ENCODE results near the gene CX3CR1.
"Not testable (repeated sequence)": the region's sequence is repeated elsewhere in the genome, so short reads cannot be mapped to it uniquely, and the experiment has no call there.

The CX3CR1 gene

DNA sequence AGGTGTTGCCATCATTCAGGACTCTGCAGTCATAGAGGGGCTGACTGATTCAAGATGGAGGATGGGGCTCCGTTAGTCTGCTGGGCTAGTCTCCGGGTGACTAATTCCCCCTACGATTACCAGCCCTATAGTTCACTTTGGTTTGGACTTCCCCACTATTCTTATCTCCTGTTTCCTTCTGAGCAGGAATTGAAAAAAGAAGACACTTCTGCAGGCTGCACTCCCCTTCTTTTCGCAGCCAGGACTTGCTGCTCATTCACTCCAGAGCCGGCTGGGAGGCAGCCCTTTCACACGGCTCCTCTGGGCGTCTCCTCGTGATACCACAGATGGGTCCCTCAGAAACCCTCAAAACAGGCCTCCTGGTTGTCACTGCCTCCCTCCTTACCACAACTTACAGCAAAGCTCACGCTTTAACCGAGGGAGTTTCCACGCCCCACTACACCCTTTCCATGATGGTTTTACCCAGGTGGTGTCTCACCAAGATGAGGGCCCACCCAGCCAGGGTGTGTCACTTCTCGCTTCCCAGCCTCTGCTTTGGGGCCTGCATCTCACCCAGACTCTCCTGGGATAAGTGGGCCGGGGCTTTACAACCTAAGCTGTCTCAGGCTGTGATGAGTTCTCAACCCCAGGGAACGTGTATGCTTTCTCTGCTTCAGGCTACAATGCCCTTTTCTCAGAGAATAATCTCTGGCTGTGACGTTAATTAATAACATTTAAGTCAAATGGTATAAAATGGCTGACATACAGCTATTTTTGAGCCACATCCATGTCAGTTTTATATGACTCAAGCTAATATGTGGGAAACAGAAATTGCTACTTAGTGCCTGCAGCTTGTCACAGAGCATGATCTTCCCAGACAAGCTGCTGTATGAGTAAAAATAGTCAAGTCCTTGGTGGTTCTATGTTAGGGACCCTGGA lies 11.9 kb downstream of the CX3CR1 start:
- DNase-seq: no peak

DNA sequence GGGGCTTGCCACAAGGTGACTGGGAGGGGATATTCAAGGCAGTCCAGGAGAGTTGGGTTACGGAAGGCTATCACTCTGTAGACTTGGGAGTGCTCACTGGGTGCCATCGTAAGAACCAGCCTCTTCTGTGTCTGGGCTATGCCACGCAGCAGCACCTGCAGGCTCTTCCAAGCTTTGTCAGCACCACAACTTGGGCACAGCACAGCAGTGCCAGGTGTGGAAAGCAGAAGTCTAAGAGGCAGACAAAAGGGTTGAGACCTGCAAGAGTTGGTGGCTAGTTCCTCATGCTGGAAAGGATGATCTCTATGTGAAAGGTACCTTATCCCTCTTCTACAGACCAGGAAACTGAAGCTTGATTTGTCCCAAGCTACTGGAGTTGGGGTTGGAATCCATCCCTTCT lies 15.8 kb downstream of the CX3CR1 start:
- no peak for DNase-seq

DNA sequence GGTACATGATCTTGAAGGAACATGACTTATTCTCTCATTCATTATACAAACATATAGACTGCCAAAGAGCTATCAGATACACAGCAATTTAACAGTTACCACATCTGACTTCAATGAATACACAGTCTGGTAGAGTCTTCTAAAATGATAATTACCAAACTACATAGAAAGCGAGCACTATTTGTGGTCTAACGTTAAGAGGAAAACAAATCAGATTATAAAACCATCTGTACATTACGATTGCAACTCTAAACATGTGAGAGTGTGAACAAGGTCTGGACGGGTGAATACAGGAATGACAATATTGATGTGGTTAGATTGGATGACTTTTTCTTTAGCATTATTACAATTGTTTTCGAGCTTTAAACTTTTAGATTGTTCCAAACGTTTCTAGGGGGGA lies 16.3 kb downstream of the CX3CR1 start:
- DNase-seq: no peak

DNA sequence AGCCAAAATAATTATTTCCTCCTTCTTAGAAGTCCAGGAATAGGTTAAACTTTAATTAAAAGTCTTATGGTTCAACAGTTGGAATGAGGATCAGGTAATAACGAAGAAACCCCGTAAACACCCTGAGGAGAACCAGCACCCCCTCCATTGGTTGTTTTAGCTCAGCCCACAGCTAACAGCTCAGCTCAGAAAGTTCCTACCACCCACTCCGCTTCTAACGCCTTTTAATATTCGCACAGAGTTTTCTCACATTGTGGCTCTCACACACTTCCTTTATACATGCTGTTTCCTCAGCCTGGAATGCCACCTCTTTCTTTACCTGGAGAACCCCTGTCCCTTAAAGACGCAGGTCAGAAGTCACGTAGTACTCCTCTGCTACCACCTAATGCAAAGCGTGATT lies 17.0 kb downstream of the CX3CR1 start:
- no peak for DNase-seq

DNA sequence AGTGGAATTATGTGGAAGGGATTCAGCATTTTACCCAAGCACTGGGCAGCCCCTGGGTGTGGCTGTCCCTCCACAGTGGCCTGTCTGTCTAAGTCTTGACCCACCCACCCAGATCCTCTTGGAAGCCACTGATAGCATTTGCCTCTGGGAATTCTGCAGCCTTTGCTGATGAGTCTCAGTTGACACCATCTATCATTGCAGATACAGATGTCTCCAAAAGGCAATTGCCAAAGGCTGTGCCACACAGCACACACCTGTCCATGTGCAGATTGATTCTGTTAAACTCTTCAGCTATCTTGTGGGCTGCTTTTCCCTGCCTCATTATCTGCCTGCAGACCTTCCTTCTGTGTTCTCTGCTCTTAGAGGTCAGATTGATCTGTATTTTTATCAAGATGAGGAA lies 18.1 kb downstream of the CX3CR1 start:
- no peak for DNase-seq

DNA sequence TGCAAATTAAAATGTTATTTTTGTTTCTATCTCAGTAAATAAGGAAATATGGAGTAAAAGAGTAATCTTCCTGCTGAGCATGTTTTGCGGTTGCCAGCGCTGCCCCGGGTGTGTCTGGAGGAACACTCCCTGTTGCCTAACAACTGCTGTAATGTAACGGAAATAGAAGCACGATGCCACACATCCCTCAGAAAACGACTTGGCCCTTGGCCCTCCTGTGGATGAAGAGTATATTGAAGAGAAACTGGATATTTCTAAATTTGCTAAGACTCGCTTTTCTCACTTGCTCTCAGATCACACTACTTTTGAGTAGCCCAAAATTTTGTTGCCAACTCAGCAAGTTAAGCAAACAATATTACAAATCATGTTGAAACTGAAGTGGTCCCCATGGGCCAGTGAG lies 18.9 kb downstream of the CX3CR1 start:
- DNase-seq: no peak

DNA sequence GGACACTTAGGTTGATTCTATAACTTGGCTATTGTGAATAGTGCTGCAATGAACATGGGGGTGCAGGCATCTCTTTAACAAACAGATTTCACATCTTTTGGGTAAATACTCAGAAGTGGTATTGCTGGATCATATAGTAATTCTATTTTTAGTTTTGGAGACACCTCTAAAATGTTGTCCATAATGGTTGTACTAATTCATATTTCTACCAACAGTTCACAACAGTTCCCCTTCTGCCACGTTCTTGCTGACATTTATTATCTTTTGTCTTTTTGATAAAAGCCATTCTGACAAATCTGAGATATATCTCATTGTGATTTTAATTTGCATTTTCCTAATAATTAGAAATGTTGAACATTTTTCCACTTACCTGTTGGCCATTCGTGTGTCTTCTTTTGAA lies 19.5 kb downstream of the CX3CR1 start:
- no peak for DNase-seq

DNA sequence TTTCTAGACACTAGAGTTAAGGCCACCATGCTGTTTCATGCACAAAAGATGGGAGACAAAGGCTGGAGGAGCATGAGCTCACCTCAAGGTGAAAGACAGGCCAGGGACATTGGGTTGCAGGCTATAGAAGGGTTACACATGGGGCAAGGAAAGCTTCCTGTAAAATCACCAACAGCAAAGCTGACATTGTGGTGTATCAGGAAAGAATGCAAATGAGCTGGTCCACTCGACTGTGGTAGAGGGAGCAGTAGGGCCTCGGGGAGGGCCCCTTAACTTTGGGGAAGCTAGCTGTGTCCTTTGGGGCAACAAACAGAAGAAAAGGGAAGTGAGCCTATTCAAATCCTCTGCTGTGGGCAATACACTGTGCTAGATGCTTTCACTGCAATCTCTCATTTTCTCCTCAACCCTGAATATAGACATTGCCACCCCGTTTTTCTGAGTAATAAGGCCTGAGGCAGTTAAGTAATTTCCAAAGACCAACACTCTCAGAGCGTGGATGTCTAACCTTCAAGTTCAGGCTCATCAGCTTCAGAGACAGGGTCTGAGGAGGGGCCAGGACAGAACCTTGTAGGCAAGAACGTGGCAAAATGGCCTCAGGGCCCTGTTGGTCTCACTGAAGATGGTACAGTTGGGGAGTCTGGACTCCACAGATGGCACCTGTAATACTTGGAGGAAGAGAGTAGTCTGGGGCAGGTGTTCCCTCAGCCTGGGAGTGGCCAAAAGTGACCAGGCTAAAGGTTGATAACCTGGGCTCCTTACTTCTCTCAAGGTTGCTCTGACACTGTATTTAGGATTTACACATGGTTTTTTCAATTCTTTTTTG lies 24.1 kb downstream of the CX3CR1 start:
- no peak for DNase-seq

DNA sequence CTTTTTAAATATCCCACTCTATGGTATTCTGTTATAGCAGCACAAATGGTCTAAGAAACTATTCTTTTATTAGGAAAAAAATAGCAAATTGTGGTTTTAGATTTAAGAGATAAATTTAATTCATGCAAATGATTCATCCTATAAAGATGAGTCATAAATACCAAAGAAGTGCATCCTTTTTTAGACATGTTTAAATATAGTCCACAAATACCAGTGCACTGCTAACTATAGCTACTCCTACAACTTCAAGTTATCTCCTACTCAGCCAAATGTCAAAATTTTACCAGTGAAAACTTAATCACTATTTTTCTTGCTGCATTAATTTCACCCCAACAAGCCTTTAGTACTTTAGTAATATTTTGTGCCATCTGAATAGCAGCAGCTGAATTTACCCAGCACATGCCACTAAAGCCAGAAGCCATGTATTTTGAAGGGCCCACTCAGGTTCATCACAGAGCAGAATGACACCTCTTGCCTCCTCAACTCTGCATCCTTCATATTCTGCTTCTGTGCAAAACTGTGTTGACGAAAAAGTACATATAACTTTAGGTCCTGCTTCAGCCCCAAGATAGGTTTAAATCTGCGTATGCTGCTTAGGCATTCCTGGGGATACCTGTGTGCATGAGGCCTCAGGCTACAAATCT lies 24.9 kb downstream of the CX3CR1 start:
- DNase-seq: no peak

DNA sequence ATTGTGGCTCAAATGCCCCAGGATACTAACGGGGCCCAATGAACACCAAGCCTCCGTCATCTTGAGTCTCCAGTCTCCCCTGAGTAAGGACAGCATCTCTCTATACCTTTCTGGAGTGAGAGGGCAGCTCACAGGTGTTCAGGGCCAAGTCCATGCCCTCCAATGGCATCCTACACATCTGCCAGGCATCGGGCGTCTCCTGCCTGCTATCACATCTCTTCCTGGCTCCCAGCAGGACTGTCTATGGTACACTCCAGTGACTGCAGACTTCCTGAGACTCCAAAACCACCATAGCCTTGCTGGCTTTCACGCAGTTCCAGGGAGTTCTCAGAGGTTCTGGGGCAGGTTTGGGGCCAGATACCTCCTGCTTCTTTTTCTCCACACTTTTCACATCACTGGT lies 28.3 kb downstream of the CX3CR1 start:
- DNase-seq: no peak

DNA sequence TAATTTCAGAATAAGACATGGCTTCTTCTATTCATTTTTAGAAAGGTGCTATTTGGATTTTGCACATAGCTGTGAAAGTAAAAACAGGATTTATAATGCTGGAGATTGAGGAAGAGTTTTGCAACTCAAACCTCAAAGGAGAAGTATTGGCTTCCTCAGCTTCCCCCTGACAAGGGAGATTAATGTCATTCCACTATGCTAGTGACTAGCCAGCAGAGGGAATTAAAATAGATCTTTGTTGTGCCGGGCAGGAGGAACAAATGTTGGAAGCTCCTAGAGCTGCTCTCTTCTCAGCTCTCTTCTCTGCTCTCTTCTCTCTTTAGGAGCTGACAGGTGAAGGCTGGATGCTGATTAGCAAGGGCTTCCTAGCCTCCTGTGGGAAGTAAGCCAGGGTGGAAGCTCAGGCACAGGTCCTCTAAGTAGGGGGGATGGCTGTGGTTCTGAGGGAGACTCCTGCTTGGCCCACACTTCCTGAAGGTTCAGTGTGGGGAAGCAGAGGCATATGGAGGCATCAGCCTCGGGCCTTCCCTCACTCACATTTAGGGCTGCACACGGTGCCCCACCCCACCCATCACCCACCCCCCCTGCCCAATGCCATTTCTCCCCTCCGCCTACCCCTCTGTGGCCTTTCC lies 29.6 kb downstream of the CX3CR1 start:
- DNase-seq: no peak

DNA sequence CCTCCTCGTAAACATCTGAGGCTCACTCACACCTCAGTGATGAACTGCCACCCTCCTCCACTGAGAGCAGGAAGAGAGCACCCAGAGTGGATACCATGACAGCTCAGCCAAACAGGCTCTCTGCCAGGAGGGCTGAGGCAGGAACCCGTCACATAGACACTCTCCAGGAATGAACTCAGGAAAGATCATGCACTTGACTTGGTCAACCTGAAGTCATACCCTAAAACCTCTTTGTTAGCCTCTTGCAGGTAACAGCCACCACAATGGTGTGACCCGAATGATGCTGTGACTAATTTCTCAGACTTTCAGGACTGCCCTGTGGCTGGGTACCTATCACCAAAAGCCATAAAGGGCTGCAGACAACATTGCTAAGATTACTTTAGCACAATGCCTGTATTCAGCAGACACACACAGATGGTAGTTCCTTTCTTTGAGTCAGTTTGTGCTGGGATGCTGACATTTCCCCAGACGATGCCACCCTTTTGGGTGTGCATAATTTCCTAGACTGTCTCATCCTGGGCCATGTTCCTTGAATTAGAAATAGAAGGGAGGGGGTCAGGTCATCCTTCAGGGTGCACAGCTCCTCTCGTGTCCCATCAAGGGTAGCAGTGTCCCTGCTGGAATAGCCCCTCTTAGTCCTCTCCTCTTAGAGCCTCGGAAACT lies 30.3 kb downstream of the CX3CR1 start:
- no peak for DNase-seq

DNA sequence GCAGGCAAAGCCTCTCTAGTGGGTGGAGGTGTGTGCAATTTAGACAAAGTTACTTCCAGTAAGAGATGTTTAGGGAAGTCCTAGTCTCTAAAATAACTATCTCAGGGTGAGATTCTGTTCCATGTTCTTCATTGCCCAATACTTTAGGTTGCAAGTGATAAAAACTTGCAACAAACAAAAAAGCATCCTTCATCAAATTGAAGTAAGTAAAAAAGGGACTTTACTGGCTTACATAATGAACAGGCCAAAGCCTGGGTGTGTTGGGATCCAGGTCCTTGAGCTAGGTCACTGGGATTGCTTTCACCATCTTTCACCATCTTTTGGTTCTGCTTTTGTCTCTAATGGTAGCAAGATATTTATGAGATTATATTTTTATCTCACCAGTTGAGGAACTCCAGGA lies 38.3 kb downstream of the CX3CR1 start:
- DNase-seq: no peak

DNA sequence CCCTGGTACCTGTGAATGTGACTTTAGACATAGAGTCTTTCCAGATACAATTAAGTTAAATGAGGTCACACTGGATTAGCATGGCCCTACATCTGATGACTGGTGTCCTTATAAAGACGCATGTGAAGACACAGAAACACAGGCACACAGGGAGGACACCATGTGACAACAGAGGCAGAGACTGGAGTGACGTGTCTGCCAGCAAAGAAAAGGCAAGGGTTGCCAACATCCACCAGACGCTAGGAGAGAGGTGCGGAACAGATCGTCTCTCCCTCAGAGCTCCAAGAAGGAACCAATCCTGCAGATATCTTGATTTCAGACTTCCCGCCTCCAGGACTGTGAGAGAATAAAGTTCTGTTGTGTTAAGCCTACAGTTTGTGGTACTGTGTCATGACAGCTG lies 42.8 kb downstream of the CX3CR1 start:
- DNase-seq: no peak

DNA sequence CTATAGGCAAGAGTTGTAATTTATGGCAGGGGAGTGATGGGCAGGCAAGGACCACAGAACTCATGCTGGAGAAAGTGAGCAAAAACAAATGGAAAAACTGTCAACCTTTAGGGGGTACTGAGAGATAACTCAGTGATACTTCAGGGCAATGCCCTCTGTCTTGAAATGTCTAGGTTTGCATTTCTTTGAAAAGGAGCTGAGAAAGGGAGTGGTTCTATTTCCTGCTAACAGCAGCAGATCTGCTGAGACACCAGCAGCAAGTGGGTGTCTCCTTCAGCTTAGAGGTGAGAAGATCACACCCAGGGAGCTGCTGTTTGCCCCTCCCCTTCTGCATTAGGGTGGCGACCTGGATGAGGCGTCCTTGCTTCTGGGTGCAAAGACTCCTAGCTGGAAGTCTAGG lies 45.2 kb downstream of the CX3CR1 start:
- DNase-seq: no peak

DNA sequence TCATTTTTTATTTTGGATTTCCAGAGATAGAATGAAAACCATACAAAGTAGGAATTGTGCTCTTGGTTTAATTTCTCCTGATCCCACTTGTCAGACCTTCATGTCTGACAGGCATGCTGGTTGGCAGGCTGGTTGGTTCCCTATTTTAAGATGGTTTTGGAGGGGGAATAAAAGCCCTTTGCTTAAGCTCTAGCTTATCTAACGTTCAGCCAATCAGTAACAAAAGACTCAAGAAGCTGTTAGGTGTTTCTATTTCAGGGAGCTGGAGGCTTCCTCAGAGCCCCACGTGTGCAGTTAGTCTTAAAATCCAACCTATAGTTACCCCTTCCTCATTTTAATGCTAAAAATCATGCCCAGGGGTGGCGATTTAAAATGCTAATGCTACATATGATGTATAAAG lies 47.0 kb downstream of the CX3CR1 start:
- no peak for DNase-seq

DNA sequence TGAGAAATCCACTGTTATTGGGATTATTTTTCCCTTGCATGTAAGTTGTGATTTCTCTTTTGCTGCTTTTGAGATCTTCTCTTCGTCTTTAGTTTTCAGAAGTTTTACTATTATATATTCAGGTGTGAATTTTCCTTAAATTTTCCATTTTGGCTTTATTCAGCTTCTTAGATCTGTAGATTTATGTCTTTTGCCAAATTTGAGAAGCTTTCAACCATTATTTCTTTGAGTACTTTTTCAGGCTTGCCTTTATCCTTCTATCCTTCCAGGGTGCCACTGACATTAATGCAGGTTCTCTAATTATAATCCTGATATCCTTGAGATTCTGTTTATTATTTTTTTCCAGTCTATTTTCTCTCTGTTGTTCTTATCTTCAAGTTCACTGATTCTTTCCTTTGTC lies 49.4 kb downstream of the CX3CR1 start:
- DNase-seq: no peak

DNA sequence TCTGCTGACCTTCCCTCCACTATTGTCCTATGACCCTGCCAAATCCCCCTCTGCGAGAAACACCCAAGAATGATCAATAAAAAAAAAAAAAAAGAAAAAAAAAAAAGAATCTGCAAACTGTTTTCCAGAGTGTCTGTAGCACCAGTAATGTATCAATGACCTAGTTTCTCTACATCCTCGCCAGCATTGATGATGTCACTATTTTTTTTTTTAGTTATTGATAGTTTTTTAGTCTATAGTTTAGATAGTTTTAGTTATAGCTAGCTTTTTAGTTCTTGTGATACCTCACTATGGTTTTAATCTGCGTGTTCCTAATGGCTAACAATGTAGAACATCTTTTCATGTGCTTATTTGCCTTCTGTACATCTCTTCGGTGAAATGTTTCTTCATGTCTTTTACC lies 51.3 kb downstream of the CX3CR1 start:
- no peak for DNase-seq

DNA sequence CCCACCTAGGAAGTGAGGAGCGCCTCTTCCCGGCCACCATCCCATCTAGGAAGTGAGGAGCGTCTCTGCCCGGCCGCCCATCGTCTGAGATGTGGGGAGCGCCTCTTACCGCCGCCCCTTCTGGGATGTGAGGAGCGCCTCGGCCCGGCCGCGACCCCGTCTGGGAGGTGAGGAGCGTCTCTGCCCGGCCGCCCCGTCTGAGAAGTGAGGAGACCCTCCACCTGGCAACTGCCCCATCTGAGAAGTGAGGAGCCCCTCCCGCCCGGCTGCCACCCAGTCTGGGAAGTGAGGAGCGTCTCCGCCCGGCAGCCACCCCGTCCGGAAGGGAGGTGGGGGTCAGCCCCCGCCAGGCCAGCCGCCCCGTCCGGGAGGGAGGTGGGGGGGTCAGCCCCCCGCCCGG lies 52.2 kb downstream of the CX3CR1 start:
- DNase-seq: not testable (repeated sequence)

DNA sequence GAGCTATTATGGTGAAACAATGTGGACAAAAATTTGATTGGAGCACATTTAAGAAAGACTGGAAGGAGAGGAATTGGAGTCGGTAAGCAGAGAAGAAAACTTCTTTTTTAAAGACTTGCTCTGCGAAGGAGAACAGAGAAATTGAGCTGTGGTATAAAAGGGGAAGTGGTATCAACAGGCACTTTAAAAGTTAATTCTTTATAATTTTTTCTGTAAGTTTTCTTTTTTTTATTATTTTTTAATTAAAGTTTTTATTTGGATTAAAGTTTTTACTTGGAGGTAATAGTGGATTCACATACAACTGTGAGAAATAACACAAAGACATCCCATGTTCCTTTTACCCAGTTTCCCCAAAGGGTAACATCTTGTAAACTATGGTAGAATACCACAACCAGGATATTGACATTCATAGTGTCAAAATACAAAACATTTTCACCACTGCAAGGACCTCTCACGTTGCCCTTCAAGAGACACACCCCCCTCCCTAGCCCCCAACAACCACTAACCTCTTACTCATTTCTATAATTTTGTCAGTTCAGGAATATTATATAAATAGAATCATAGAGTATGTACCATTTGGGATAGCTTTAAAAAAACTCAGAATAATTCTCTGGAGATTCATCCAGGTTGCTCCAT lies 53.6 kb downstream of the CX3CR1 start:
- DNase-seq: no peak

DNA sequence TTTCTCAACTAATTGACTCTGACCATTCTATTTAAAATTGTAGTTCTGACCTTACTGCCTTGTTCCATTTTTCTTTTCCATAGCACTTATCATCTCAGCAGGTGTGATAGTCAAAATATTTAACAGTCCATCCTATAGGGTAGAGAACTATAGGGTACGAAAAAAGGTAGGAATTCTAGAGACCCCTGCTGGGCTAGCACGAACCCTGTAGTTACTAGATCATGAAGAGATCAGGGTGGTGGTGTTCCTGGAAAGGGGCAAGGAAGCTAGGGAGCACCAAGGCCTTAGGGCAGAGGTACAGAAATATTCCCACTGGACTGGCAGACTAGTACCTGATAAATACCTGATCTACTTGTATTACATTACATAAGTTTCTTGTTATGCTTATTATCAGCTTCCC lies 55.5 kb downstream of the CX3CR1 start:
- no peak for DNase-seq

DNA sequence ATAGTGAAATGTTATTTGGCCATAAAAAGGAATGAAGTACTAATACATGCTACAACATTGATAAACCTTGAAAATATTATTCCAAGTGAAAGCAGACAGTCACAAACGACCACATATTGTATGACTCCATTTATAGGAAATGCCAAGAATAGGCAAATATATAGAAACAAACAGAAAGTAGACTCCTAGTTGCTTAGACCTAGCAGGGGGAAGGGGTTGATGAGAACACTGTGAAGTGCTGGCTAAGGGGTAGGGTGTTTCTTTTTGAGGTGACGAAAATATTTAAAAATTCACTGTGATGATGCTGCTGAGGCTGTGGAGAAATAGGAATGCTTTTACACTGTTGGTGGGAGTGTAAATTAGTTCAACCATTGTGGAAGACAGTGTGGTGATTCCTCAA lies 56.9 kb downstream of the CX3CR1 start:
- DNase-seq: no peak
